ENCODE data around the gene CADPS.

CADPS gene

GRCh38 chr3:62785384-62785783 is 89.8 kb downstream of the CADPS start:
- no peaks in the 10 kb centered on the region for H3K4me1 ChIP-seq (ENCODE audit: insufficient read depth, low read length, severe bottlenecking)
- H3K36me3 ChIP-seq (ENCODE audit: insufficient read depth, low read length): no peaks in the 10 kb centered on the region
- H3K9me3 ChIP-seq (ENCODE audit: low read length): no peaks in the 10 kb centered on the region
- no peaks in the 10 kb centered on the region for H3F3A ChIP-seq (ENCODE audit: insufficient read depth, low read length)
- H2AFZ ChIP-seq (ENCODE audit: low read length): peak overlapping the region; percentile 64; the same call in 1 of the 2 replicates
- H3K27me3 ChIP-seq (ENCODE audit: insufficient read depth, low read length): no peaks in the 10 kb centered on the region
- no peak for TF ChIP-seq CTCF (IDR thresholded peaks at IDR 0.05; ENCODE audit: low read length)
- TF ChIP-seq EZH2 (IDR thresholded peaks at IDR 0.05; ENCODE audit: borderline replicate concordance, low read length): no peak
- H3K4me3 ChIP-seq (ENCODE audit: low read depth, low read length, poor library complexity, severe bottlenecking): no peak overlapping the region
- no peak overlapping the region for H3K27ac ChIP-seq (ENCODE audit: low read depth, low read length, poor library complexity, severe bottlenecking)
- no peaks in the 10 kb centered on the region for H4K20me1 ChIP-seq (ENCODE audit: insufficient read depth, low read length)
- no peaks in the 10 kb centered on the region for H3K79me2 ChIP-seq (ENCODE audit: insufficient read depth, low read length)
- no peak overlapping the region for H3K9ac ChIP-seq (ENCODE audit: low read length)
- H3K9me2 ChIP-seq (ENCODE audit: low read depth, low read length): no peaks in the 10 kb centered on the region
- no peak overlapping the region for H3K4me2 ChIP-seq (ENCODE audit: low read length)

- TF ChIP-seq CTCF (IDR thresholded peaks at IDR 0.05; ENCODE audit: low read length) (no peak), EZH2 (IDR thresholded peaks at IDR 0.05; ENCODE audit: borderline replicate concordance, low read length) (no peak)
- Histone ChIP-seq H3K27me3 (ENCODE audit: insufficient read depth, low read length) (no peaks in the 10 kb centered on the region), H4K20me1 (ENCODE audit: insufficient read depth, low read length) (no peaks in the 10 kb centered on the region), H2AFZ (ENCODE audit: low read length) (no peak overlapping the region), H3K4me2 (ENCODE audit: low read length) (no peak overlapping the region), H3K4me3 (ENCODE audit: low read depth, low read length, poor library complexity, severe bottlenecking) (no peak overlapping the region), H3K36me3 (ENCODE audit: insufficient read depth, low read length) (no peaks in the 10 kb centered on the region), H3K9me3 (ENCODE audit: low read length) (no peaks in the 10 kb centered on the region), H3K9me2 (ENCODE audit: low read depth, low read length) (no peaks in the 10 kb centered on the region), H3K27ac (ENCODE audit: low read depth, low read length, poor library complexity, severe bottlenecking) (no peak overlapping the region), H3K9ac (ENCODE audit: low read length) (no peak overlapping the region), H3K79me2 (ENCODE audit: insufficient read depth, low read length) (no peaks in the 10 kb centered on the region), H3K4me1 (ENCODE audit: insufficient read depth, low read length, severe bottlenecking) (peaks cover 5% of the 10 kb centered on the region), H3F3A (ENCODE audit: insufficient read depth, low read length) (no peaks in the 10 kb centered on the region)
Measured at GRCh38 chr3:62781121-62781520, 94.1 kb downstream of the CADPS start.

GRCh38 chr3:62777674-62778073 is 97.5 kb downstream of the CADPS start:
- H4K20me1 ChIP-seq (ENCODE audit: insufficient read depth, low read length): no peaks in the 10 kb centered on the region
- no peaks in the 10 kb centered on the region for H3K27me3 ChIP-seq (ENCODE audit: insufficient read depth, low read length)
- no peaks in the 10 kb centered on the region for H3K9me2 ChIP-seq (ENCODE audit: low read depth, low read length)
- TF ChIP-seq EZH2 (IDR thresholded peaks at IDR 0.05; ENCODE audit: borderline replicate concordance, low read length): no peak
- TF ChIP-seq CTCF (IDR thresholded peaks at IDR 0.05; ENCODE audit: low read length): no peak
- H3K79me2 ChIP-seq (ENCODE audit: insufficient read depth, low read length): no peaks in the 10 kb centered on the region
- H3K9me3 ChIP-seq (ENCODE audit: low read length): no peaks in the 10 kb centered on the region
- peaks cover 5% of the 10 kb centered on the region for H3K4me1 ChIP-seq (ENCODE audit: insufficient read depth, low read length, severe bottlenecking)
- no peak overlapping the region for H3K27ac ChIP-seq (ENCODE audit: low read depth, low read length, poor library complexity, severe bottlenecking)
- no peak overlapping the region for H3K4me2 ChIP-seq (ENCODE audit: low read length)
- H3K4me3 ChIP-seq (ENCODE audit: low read depth, low read length, poor library complexity, severe bottlenecking): no peak overlapping the region
- no peaks in the 10 kb centered on the region for H3K36me3 ChIP-seq (ENCODE audit: insufficient read depth, low read length)
- no peak overlapping the region for H2AFZ ChIP-seq (ENCODE audit: low read length)
- H3F3A ChIP-seq (ENCODE audit: insufficient read depth, low read length): no peaks in the 10 kb centered on the region
- H3K9ac ChIP-seq (ENCODE audit: low read length): no peak overlapping the region

All from OCI-LY1 (cell line).